SK-N-SH treated with all-trans-retinoic acid at 6 μM for 48 hours (cell line): Measurements from ENCODE around the gene HSPE1.

Experiments
- ATAC-seq: fragments of 200-7000 bp; cut with Tn5 transposase; 3 replicates; pipeline ENCODE4 v1.9.1; 2020; ENCODE audit warnings: mild to moderate bottlenecking, moderate library complexity
- ARNTL ChIP-seq: fragments of 450-650 bp; formaldehyde crosslinking; IDR thresholded peaks from 2 replicates; pipeline ENCODE4 v1.5.0; 2020; ENCODE audit warnings: low read depth, mild to moderate bottlenecking, moderate library complexity, borderline replicate concordance
- BACH2 ChIP-seq: fragments of 250-450 bp; sonication (Bioruptor Pico); IDR thresholded peaks from 2 replicates; pipeline ENCODE4 v1.9.0; 2021; ENCODE audit warnings: mild to moderate bottlenecking, borderline replicate concordance
- CREB5 ChIP-seq: fragments of 250-450 bp; sonication (Bioruptor Pico); IDR thresholded peaks from 2 replicates; pipeline ENCODE4 v1.5.1; 2020; ENCODE audit warnings: low read depth, mild to moderate bottlenecking, moderate library complexity
- CSDC2 ChIP-seq: fragments of 250-450 bp; sonication (Bioruptor Pico); IDR thresholded peaks from 2 replicates; pipeline ENCODE4 v1.5.0; 2020; ENCODE audit warnings: mild to moderate bottlenecking, moderate library complexity
- ESRRG ChIP-seq: fragments of 250-450 bp; sonication (Bioruptor Pico); IDR thresholded peaks from 2 replicates; pipeline ENCODE4 v1.6.1; 2021; ENCODE audit warnings: mild to moderate bottlenecking
- GLIS3 ChIP-seq: fragments of 250-450 bp; sonication (Bioruptor Pico); IDR thresholded peaks from 2 replicates; pipeline ENCODE4 v1.5.0; 2020; ENCODE audit warnings: mild to moderate bottlenecking, moderate library complexity
- ISL1 ChIP-seq: fragments of 250-450 bp; sonication (Bioruptor Pico); IDR thresholded peaks from 2 replicates; pipeline ENCODE4 v2.1.2; 2022; ENCODE audit warnings: mild to moderate bottlenecking, moderate library complexity
- OSR1 ChIP-seq: fragments of 250-450 bp; sonication (Bioruptor Pico); IDR thresholded peaks from 2 replicates; pipeline ENCODE4 v1.8.0; 2022; ENCODE audit warnings: moderate library complexity, mild to moderate bottlenecking, inconsistent platforms
- PPARA ChIP-seq: fragments of 250-450 bp; sonication (Bioruptor Pico); IDR thresholded peaks from 2 replicates; pipeline ENCODE4 v1.5.0; 2020; ENCODE audit warnings: mild to moderate bottlenecking, borderline replicate concordance
- RARB ChIP-seq: fragments of 250-450 bp; sonication (Bioruptor Pico); IDR thresholded peaks from 2 replicates; pipeline ENCODE4 v1.8.0; 2021; ENCODE audit warnings: mild to moderate bottlenecking, moderate library complexity
- SNAI2 ChIP-seq: fragments of 250-450 bp; sonication (Bioruptor Pico); IDR thresholded peaks from 2 replicates; pipeline ENCODE4 v1.5.0; 2020; ENCODE audit warnings: mild to moderate bottlenecking, moderate library complexity
- TCF4 ChIP-seq: fragments of 250-450 bp; sonication (Bioruptor Pico); IDR thresholded peaks from 2 replicates; pipeline ENCODE4 v1.8.0; 2021; ENCODE audit warnings: mild to moderate bottlenecking, moderate library complexity, borderline replicate concordance
- TOX ChIP-seq: fragments of 250-450 bp; sonication (Bioruptor Pico); IDR thresholded peaks from 2 replicates; pipeline ENCODE4 v1.8.0; 2021; ENCODE audit warnings: mild to moderate bottlenecking, moderate library complexity, borderline replicate concordance
- TSHZ2 ChIP-seq: fragments of 250-450 bp; sonication (Bioruptor Pico); IDR thresholded peaks from 2 replicates; pipeline ENCODE4 v1.5.0; 2020; ENCODE audit warnings: mild to moderate bottlenecking, moderate library complexity
- ZFP3 ChIP-seq: fragments of 250-450 bp; sonication (Bioruptor Pico); IDR thresholded peaks from 2 replicates; pipeline ENCODE4 v1.5.0; 2020; ENCODE audit warnings: mild to moderate bottlenecking, moderate library complexity
- ZNF565 ChIP-seq: fragments of 450-650 bp; formaldehyde crosslinking; conservative IDR thresholded peaks from 2 replicates; pipeline ENCODE4 v1.5.0; 2020; ENCODE audit warnings: low read depth, mild to moderate bottlenecking, moderate library complexity
- ZNF70 ChIP-seq: fragments of 450-650 bp; formaldehyde crosslinking; IDR thresholded peaks from 2 replicates; pipeline ENCODE4 v1.5.0; 2020; ENCODE audit warnings: mild to moderate bottlenecking, moderate library complexity
- ZNF8 ChIP-seq: fragments of 450-650 bp; formaldehyde crosslinking; IDR thresholded peaks from 2 replicates; pipeline ENCODE4 v1.5.0; 2020; ENCODE audit warnings: mild to moderate bottlenecking, moderate library complexity
- TF ChIP-seq, protein P1 (sequence below): fragments of 250-450 bp; sonication (Bioruptor Pico); IDR thresholded peaks from 2 replicates; pipeline ENCODE4 v1.8.0; 2021; ENCODE audit warnings: low read depth, mild to moderate bottlenecking, moderate library complexity, borderline replicate concordance
- TF ChIP-seq, protein P2 (sequence below): fragments of 250-450 bp; sonication (Bioruptor Pico); IDR thresholded peaks from 2 replicates; pipeline ENCODE4 v1.8.0; 2020; ENCODE audit warnings: mild to moderate bottlenecking, moderate library complexity, borderline replicate concordance

The HSPE1 gene

GRCh38 chr2:197460649-197461048, 39.5 kb upstream of the HSPE1 start:
- no peak for ATAC-seq

GRCh38 chr2:197461057-197461456, 39.1 kb upstream of the HSPE1 start:
- TF ChIP-seq, protein P1, sequence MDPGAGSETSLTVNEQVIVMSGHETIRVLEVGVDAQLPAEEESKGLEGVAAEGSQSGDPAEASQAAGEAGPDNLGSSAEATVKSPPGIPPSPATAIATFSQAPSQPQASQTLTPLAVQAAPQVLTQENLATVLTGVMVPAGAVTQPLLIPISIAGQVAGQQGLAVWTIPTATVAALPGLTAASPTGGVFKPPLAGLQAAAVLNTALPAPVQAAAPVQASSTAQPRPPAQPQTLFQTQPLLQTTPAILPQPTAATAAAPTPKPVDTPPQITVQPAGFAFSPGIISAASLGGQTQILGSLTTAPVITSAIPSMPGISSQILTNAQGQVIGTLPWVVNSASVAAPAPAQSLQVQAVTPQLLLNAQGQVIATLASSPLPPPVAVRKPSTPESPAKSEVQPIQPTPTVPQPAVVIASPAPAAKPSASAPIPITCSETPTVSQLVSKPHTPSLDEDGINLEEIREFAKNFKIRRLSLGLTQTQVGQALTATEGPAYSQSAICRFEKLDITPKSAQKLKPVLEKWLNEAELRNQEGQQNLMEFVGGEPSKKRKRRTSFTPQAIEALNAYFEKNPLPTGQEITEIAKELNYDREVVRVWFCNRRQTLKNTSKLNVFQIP (CRISPR knock-in tag) = no peak
- no peak for TF ChIP-seq ZFP3
- TF ChIP-seq GLIS3 = no peak
- no peak for TF ChIP-seq ESRRG (CRISPR knock-in tag)
- no peak for TF ChIP-seq PPARA (CRISPR knock-in tag)
- TF ChIP-seq TCF4 = no peak
- no peak for TF ChIP-seq RARB (CRISPR knock-in tag)
- TF ChIP-seq ZNF565 (CRISPR knock-in tag) = no peak
- TF ChIP-seq ARNTL (CRISPR knock-in tag) = no peak
- TF ChIP-seq, protein P2, sequence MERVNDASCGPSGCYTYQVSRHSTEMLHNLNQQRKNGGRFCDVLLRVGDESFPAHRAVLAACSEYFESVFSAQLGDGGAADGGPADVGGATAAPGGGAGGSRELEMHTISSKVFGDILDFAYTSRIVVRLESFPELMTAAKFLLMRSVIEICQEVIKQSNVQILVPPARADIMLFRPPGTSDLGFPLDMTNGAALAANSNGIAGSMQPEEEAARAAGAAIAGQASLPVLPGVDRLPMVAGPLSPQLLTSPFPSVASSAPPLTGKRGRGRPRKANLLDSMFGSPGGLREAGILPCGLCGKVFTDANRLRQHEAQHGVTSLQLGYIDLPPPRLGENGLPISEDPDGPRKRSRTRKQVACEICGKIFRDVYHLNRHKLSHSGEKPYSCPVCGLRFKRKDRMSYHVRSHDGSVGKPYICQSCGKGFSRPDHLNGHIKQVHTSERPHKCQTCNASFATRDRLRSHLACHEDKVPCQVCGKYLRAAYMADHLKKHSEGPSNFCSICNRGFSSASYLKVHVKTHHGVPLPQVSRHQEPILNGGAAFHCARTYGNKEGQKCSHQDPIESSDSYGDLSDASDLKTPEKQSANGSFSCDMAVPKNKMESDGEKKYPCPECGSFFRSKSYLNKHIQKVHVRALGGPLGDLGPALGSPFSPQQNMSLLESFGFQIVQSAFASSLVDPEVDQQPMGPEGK = no peak
- TF ChIP-seq TSHZ2 (CRISPR knock-in tag) = no peak
- no peak for TF ChIP-seq OSR1 (CRISPR knock-in tag)
- TF ChIP-seq, all 23 proteins: peak for 0
- ATAC-seq = no peak

More at GRCh38 chr2:197460649-197461048, 39.5 kb upstream of the HSPE1 start:
- no peak for TF ChIP-seq ZNF8 (CRISPR knock-in tag)
- no peak for TF ChIP-seq RARB (CRISPR knock-in tag)
- no peak for TF ChIP-seq SNAI2 (CRISPR knock-in tag)
- no peak for TF ChIP-seq TCF4
- no peak for TF ChIP-seq CSDC2 (CRISPR knock-in tag)
- no peak for TF ChIP-seq TSHZ2 (CRISPR knock-in tag)
- no peak for TF ChIP-seq ISL1 (CRISPR knock-in tag)
- TF ChIP-seq, protein P1 (CRISPR knock-in tag) = no peak
- no peak for TF ChIP-seq CREB5 (CRISPR knock-in tag)
- TF ChIP-seq GLIS3 = no peak
- no peak for TF ChIP-seq ZNF565 (CRISPR knock-in tag)

GRCh38 chr2:197464175-197464574, 36.0 kb upstream of the HSPE1 start:
- peak; percentile 34; the same call in 1 of the 3 replicates for ATAC-seq
- TF ChIP-seq BACH2 (no peak), TOX (CRISPR knock-in tag) (no peak), ISL1 (CRISPR knock-in tag) (no peak), TCF4 (no peak), CSDC2 (CRISPR knock-in tag) (no peak), CREB5 (CRISPR knock-in tag) (no peak), ZNF565 (CRISPR knock-in tag) (no peak), ESRRG (CRISPR knock-in tag) (no peak), ARNTL (CRISPR knock-in tag) (no peak), SNAI2 (CRISPR knock-in tag) (no peak), ZNF70 (no peak)
- TF ChIP-seq, protein P2 = no peak
